HepG2 (cell line): ENCODE measurements around the gene SORBS2. TPM values are rescaled to one million over a fixed set of nuclear protein-coding genes. Genes with fewer than 3 reads are reported as not detected.

Experiments
- CHCHD3 ChIP-seq: sonication (generic); formaldehyde crosslinking; IDR thresholded peaks from 2 replicates; pipeline ENCODE4 v1.8.0; 2022; ENCODE audit warnings: mild to moderate bottlenecking, missing genetic modification reagents, moderate library complexity
- DMAP1 ChIP-seq: IDR thresholded peaks from 2 replicates; pipeline ENCODE4 v1.6.1; 2016
- EP300 ChIP-seq, 3 experiments: sonication (generic) in 1 of 3; formaldehyde crosslinking in 1 of 3; IDR thresholded peaks; 2 replicates each; pipeline versions ENCODE4 v1.5.1 to v1.6.1; 2011 to 2020; ENCODE audit warnings: low read depth in 2 of 3, low read length in 2 of 3, borderline replicate concordance in 1 of 3, improper control_type of control experiment in 1 of 3, mild to moderate bottlenecking in 1 of 3, missing genetic modification reagents in 1 of 3, moderate library complexity in 1 of 3
- JARID2 ChIP-seq: sonication (generic); formaldehyde crosslinking; IDR thresholded peaks from 2 replicates; pipeline ENCODE4 v1.8.1; 2023; ENCODE audit warnings: missing genetic modification reagents, inconsistent platforms; ENCODE audit not compliant: insufficient replicate concordance
- JDP2 ChIP-seq: sonication (generic); formaldehyde crosslinking; IDR thresholded peaks from 2 replicates; pipeline ENCODE4 v1.8.1; 2022; ENCODE audit warnings: missing genetic modification reagents, borderline replicate concordance
- NFE2L1 ChIP-seq: sonication (generic); formaldehyde crosslinking; IDR thresholded peaks from 2 replicates; pipeline ENCODE4 v1.4.0; 2020; ENCODE audit warnings: missing genetic modification reagents, mild to moderate bottlenecking, borderline replicate concordance
- RBM39 ChIP-seq: fragments of 200-400 bp; formaldehyde crosslinking; IDR thresholded peaks from one replicate; pipeline ENCODE4 v1.6.1; 2018; ENCODE audit warnings: antibody characterized with exemption, mild to moderate bottlenecking, low read depth, low read length; ENCODE audit not compliant: poor library complexity, severe bottlenecking
- SOX6 ChIP-seq, 2 experiments: fragments of 450-650 bp in 1 of 2; sonication (generic) in 1 of 2; formaldehyde crosslinking in 1 of 2; IDR thresholded peaks; 2 replicates each; pipeline versions ENCODE4 v1.4.0 to v1.6.1; 2017 to 2020; ENCODE audit warnings: antibody characterized with exemption in 1 of 2, mild to moderate bottlenecking in 1 of 2, missing genetic modification reagents in 1 of 2
- SP5 ChIP-seq: IDR thresholded peaks from 2 replicates; pipeline ENCODE4 v1.6.1; 2016; ENCODE audit warnings: low read depth, borderline replicate concordance
- SRF ChIP-seq: IDR thresholded peaks from 2 replicates; pipeline ENCODE4 v1.6.1; 2011; ENCODE audit warnings: mild to moderate bottlenecking, low read depth, low read length, moderate library complexity
- TOE1 ChIP-seq: sonication (generic); formaldehyde crosslinking; IDR thresholded peaks from 2 replicates; pipeline ENCODE4 v1.4.0; 2020; ENCODE audit warnings: mild to moderate bottlenecking, missing genetic modification reagents
- ZBTB21 ChIP-seq: sonication (generic); formaldehyde crosslinking; IDR thresholded peaks from 2 replicates; pipeline ENCODE4 v1.4.0; 2020; ENCODE audit warnings: missing genetic modification reagents
- ZBTB38 ChIP-seq: sonication (generic); formaldehyde crosslinking; IDR thresholded peaks from 2 replicates; pipeline ENCODE4 v1.5.1; 2020; ENCODE audit warnings: mild to moderate bottlenecking, missing genetic modification reagents
- ZNF431 ChIP-seq: sonication (generic); formaldehyde crosslinking; IDR thresholded peaks from 2 replicates; pipeline ENCODE4 v1.9.0; 2022; ENCODE audit warnings: missing genetic modification reagents, low read depth, mild to moderate bottlenecking, borderline replicate concordance
- ZNF460 ChIP-seq: sonication (generic); formaldehyde crosslinking; IDR thresholded peaks from 2 replicates; pipeline ENCODE4 v1.5.1; 2020; ENCODE audit warnings: missing genetic modification reagents, mild to moderate bottlenecking, borderline replicate concordance
- ZNF556 ChIP-seq: sonication (generic); formaldehyde crosslinking; IDR thresholded peaks from 2 replicates; pipeline ENCODE4 v1.4.0; 2020; ENCODE audit warnings: mild to moderate bottlenecking, missing genetic modification reagents, borderline replicate concordance
- polyA plus RNA-seq, 8 experiments: library from polyadenylated mRNA; depleted of rRNA in 3 of 8; stranded (reverse) in 7 of 8; unstranded in 1 of 8; fragments of >200 nt; fragmentation: Illumina TruSeq in 4 of 8; extraction: Trizol in 4 of 8; gene quantifications; 2 replicates each; pipeline versions ENCODE4 v1.2.1 to v1.2.3, GENCODE V29; 2011 to 2016; ENCODE audit warnings: low read depth in 4 of 8, missing spikeins in 1 of 8, mixed read lengths in 1 of 8; ENCODE audit not compliant: insufficient read depth in 1 of 8
- total RNA-seq, 5 experiments: library from RNA; depleted of rRNA; stranded (reverse); fragments of >200 nt; fragmentation: Illumina TruSeq; extraction: Trizol; gene quantifications; 2 replicates each; pipeline ENCODE4 v1.2.3, GENCODE V29; 2016; ENCODE audit warnings: low read depth in 1 of 5
- TF ChIP-seq, protein P1 (sequence below): sonication (generic); formaldehyde crosslinking; IDR thresholded peaks from 2 replicates; pipeline ENCODE4 v1.9.0; 2021; ENCODE audit warnings: missing genetic modification reagents, mild to moderate bottlenecking, borderline replicate concordance
- TF ChIP-seq, protein P2 (sequence below): sonication (generic); formaldehyde crosslinking; IDR thresholded peaks from 2 replicates; pipeline ENCODE4 v1.4.0; 2020; ENCODE audit warnings: mild to moderate bottlenecking, low read depth, missing genetic modification reagents
- TF ChIP-seq, protein P3 (sequence below): IDR thresholded peaks from 2 replicates; pipeline ENCODE4 v1.6.1; 2016; ENCODE audit warnings: control low read depth
- TF ChIP-seq, protein P4 (sequence below): sonication (generic); formaldehyde crosslinking; IDR thresholded peaks from 2 replicates; pipeline ENCODE4 v1.8.1; 2022; ENCODE audit warnings: mild to moderate bottlenecking, missing genetic modification reagents
- TF ChIP-seq, protein P5 (sequence below): IDR thresholded peaks from 2 replicates; pipeline ENCODE4 v1.6.1; 2016; ENCODE audit warnings: mild to moderate bottlenecking, missing biosample characterization, missing genetic modification reagents
- TF ChIP-seq, protein P6 (sequence below): sonication (generic); formaldehyde crosslinking; IDR thresholded peaks from 2 replicates; pipeline ENCODE4 v1.5.0; 2020; ENCODE audit warnings: missing genetic modification reagents, mild to moderate bottlenecking, borderline replicate concordance

Gene SORBS2
- total and polyA plus RNA-seq, 2 of the 13 experiments (the other 11 are each of a cell fraction or from before 2014, with no cell fraction given): 25.0 to 80.5 TPM

DNA sequence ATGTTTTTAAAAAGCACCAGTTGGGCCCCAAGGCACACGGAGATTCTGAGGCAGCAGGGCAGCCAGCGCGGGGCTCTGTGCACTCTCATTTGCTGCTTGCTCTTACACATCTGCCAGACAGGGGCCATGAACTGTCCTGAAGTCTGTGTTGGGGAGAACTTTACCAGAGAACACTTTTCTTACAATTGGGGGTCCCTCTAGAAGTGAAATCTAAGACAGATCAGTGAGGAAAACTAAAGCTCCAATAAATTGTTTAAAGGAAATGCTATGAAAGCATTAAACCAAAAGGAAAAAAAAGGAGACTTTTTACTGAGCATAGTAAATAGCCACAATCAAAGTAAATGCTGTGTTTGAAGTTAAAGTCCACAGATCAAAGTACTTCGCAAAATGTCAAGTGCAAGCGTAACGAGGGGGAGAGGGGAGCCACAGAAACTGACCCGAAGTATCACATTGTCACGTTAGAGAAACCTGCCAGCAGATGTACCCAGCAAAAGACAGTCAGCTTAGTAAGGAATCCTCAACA lies 37.8 kb downstream of the SORBS2 start (continued):
- TF ChIP-seq ZBTB38 (CRISPR knock-in tag) (no peak), TOE1 (CRISPR knock-in tag) (no peak), SOX6 (IDR thresholded peaks at IDR 0.05) (no peak), SOX6 (CRISPR knock-in tag; IDR thresholded peaks at IDR 0.05) (peak; percentile 80), ZNF556 (CRISPR knock-in tag) (no peak), CHCHD3 (CRISPR knock-in tag) (no peak), SP5 (CRISPR knock-in tag) (no peak), DMAP1 (0 out of 2 replicates have a peak, but pooled peaks have one; percentile 49), SRF (no peak), RBM39 (no peak), JDP2 (no peak), EP300 (IDR thresholded peaks at IDR 0.05; ENCODE audit: low read depth in 2 of 2, low read length in 2 of 2) (peak in 1 of 2 experiments; percentile 92; a peak in 2 of 4 replicates), EP300 (CRISPR knock-in tag; IDR thresholded peaks at IDR 0.05; ENCODE audit: borderline replicate concordance) (peak; percentile 66; the same call in 1 of the 2 replicates), ZNF431 (CRISPR knock-in tag) (no peak), NFE2L1 (CRISPR knock-in tag) (no peak), ZBTB21 (CRISPR knock-in tag) (no peak), JARID2 (CRISPR knock-in tag) (no peak), ZNF460 (CRISPR knock-in tag) (no peak)
- TF ChIP-seq, protein P1, sequence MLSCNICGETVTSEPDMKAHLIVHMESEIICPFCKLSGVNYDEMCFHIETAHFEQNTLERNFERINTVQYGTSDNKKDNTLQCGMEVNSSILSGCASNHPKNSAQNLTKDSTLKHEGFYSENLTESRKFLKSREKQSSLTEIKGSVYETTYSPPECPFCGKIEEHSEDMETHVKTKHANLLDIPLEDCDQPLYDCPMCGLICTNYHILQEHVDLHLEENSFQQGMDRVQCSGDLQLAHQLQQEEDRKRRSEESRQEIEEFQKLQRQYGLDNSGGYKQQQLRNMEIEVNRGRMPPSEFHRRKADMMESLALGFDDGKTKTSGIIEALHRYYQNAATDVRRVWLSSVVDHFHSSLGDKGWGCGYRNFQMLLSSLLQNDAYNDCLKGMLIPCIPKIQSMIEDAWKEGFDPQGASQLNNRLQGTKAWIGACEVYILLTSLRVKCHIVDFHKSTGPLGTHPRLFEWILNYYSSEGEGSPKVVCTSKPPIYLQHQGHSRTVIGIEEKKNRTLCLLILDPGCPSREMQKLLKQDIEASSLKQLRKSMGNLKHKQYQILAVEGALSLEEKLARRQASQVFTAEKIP: no peak
- TF ChIP-seq, protein P2, sequence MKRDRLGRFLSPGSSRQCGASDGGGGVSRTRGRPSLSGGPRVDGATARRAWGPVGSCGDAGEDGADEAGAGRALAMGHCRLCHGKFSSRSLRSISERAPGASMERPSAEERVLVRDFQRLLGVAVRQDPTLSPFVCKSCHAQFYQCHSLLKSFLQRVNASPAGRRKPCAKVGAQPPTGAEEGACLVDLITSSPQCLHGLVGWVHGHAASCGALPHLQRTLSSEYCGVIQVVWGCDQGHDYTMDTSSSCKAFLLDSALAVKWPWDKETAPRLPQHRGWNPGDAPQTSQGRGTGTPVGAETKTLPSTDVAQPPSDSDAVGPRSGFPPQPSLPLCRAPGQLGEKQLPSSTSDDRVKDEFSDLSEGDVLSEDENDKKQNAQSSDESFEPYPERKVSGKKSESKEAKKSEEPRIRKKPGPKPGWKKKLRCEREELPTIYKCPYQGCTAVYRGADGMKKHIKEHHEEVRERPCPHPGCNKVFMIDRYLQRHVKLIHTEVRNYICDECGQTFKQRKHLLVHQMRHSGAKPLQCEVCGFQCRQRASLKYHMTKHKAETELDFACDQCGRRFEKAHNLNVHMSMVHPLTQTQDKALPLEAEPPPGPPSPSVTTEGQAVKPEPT (CRISPR knock-in tag): no peak
- TF ChIP-seq, protein P3, sequence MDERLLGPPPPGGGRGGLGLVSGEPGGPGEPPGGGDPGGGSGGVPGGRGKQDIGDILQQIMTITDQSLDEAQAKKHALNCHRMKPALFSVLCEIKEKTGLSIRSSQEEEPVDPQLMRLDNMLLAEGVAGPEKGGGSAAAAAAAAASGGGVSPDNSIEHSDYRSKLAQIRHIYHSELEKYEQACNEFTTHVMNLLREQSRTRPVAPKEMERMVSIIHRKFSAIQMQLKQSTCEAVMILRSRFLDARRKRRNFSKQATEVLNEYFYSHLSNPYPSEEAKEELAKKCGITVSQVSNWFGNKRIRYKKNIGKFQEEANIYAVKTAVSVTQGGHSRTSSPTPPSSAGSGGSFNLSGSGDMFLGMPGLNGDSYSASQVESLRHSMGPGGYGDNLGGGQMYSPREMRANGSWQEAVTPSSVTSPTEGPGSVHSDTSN (CRISPR knock-in tag): no peak
- TF ChIP-seq, protein P4, sequence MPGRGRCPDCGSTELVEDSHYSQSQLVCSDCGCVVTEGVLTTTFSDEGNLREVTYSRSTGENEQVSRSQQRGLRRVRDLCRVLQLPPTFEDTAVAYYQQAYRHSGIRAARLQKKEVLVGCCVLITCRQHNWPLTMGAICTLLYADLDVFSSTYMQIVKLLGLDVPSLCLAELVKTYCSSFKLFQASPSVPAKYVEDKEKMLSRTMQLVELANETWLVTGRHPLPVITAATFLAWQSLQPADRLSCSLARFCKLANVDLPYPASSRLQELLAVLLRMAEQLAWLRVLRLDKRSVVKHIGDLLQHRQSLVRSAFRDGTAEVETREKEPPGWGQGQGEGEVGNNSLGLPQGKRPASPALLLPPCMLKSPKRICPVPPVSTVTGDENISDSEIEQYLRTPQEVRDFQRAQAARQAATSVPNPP (CRISPR knock-in tag): no peak
- TF ChIP-seq, protein P5, sequence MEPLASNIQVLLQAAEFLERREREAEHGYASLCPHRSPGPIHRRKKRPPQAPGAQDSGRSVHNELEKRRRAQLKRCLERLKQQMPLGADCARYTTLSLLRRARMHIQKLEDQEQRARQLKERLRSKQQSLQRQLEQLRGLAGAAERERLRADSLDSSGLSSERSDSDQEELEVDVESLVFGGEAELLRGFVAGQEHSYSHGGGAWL (CRISPR knock-in tag): no peak
- TF ChIP-seq, protein P6, sequence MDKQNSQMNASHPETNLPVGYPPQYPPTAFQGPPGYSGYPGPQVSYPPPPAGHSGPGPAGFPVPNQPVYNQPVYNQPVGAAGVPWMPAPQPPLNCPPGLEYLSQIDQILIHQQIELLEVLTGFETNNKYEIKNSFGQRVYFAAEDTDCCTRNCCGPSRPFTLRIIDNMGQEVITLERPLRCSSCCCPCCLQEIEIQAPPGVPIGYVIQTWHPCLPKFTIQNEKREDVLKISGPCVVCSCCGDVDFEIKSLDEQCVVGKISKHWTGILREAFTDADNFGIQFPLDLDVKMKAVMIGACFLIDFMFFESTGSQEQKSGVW (CRISPR knock-in tag): no peak
